NCI-H146 treated with DMSO at 0.1 percent for 48 hours (cell line): ENCODE measurements around the gene MRPS2.
"Not testable (repeated sequence)": the region's sequence is repeated elsewhere in the genome, so short reads cannot be mapped to it uniquely, and the experiment has no call there.

Experiments used
- DNase-seq: peaks from one replicate; lab custom pipeline; 2025; ENCODE audit not compliant: unreplicated experiment; lab: John Stamatoyannopoulos, UW

Gene MRPS2

GRCh38 chr9:135500525-135501260, at the start of gene MRPS2:
Gene MRPS2, plus strand, starts transcription at chr9:135500682. Its CDS starts 29 bp downstream, at chr9:135500711.
- DNase-seq = peak; percentile 42

- DNase-seq = no peak
Measured at GRCh38 chr9:135450956-135451355, 49.5 kb upstream of the MRPS2 start.

GRCh38 chr9:135451909-135452308, 48.6 kb upstream of the MRPS2 start:
- DNase-seq = not testable (repeated sequence)

GRCh38 chr9:135454737-135455136, 45.7 kb upstream of the MRPS2 start:
- no peak for DNase-seq

GRCh38 chr9:135455401-135456030, 45.0 kb upstream of the MRPS2 start:
- no peak for DNase-seq

GRCh38 chr9:135456436-135457104, 43.9 kb upstream of the MRPS2 start:
- no peak for DNase-seq

GRCh38 chr9:135458478-135458877, 42.0 kb upstream of the MRPS2 start:
- DNase-seq = not testable (repeated sequence)

GRCh38 chr9:135461936-135462335, 38.5 kb upstream of the MRPS2 start:
- no peak for DNase-seq

GRCh38 chr9:135463140-135463539, 37.3 kb upstream of the MRPS2 start:
- DNase-seq = no peak

- no peak for DNase-seq
Measured at GRCh38 chr9:135464181-135464580, 36.3 kb upstream of the MRPS2 start.

GRCh38 chr9:135468854-135469521, 31.5 kb upstream of the MRPS2 start:
- no peak for DNase-seq

- DNase-seq = peak; percentile 66
Measured at GRCh38 chr9:135471791-135472640, 28.5 kb upstream of the MRPS2 start.

GRCh38 chr9:135473972-135474543, 26.4 kb upstream of the MRPS2 start:
- no peak for DNase-seq

- no peak for DNase-seq
Measured at GRCh38 chr9:135474915-135475314, 25.6 kb upstream of the MRPS2 start.

GRCh38 chr9:135476561-135477355, 23.7 kb upstream of the MRPS2 start:
- DNase-seq = no peak

- no peak for DNase-seq
Measured at GRCh38 chr9:135478191-135478590, 22.3 kb upstream of the MRPS2 start.

GRCh38 chr9:135478829-135479468, 21.5 kb upstream of the MRPS2 start:
- DNase-seq = no peak

GRCh38 chr9:135479469-135480052, 20.9 kb upstream of the MRPS2 start, which contains the start of gene PPP1R26:
Gene PPP1R26, plus strand, starts transcription at chr9:135479782. Its CDS starts 4,729 bp downstream, at chr9:135484511.
- no peak for DNase-seq
